Measurements from ENCODE around the gene DDAH1.

Gene DDAH1

GRCh38 chr1:85339656-85340399, 125.1 kb downstream of the DDAH1 start:
- H3K9ac ChIP-seq (ENCODE audit: low read length) = no peak overlapping the region
- peaks cover 4% of the 10 kb centered on the region for H3K36me3 ChIP-seq (ENCODE audit: control insufficient read depth, insufficient read depth, low read length, severe bottlenecking)
- no peaks in the 10 kb centered on the region for H3K9me3 ChIP-seq (ENCODE audit: control insufficient read depth, low read length)
- H3K4me3 ChIP-seq (ENCODE audit: low read length) = no peak overlapping the region
- DNase-seq (ENCODE audit: low read depth) = no peak
- peaks cover 51% of the 10 kb centered on the region for H3K4me1 ChIP-seq (ENCODE audit: control insufficient read depth, insufficient read depth, low read length)
- H3K27me3 ChIP-seq (replicated peaks; ENCODE audit: control insufficient read depth, insufficient read depth, low read length) = no peaks in the 10 kb centered on the region

GRCh38 chr1:85339089-85339488, 125.9 kb downstream of the DDAH1 start:
- Histone ChIP-seq H3K4me3 (ENCODE audit: low read length) (no peak overlapping the region), H3K36me3 (ENCODE audit: control insufficient read depth, insufficient read depth, low read length, severe bottlenecking) (peaks cover 9% of the 10 kb centered on the region)
- DNase-seq (ENCODE audit: low read depth) = no peak

GRCh38 chr1:85334962-85335361, 130.0 kb downstream of the DDAH1 start:
- Histone ChIP-seq H3K36me3 (ENCODE audit: control insufficient read depth, insufficient read depth, low read length, severe bottlenecking) (peaks cover 12% of the 10 kb centered on the region), H3K4me1 (ENCODE audit: control insufficient read depth, insufficient read depth, low read length) (peaks cover 36% of the 10 kb centered on the region), H3K27me3 (replicated peaks; ENCODE audit: control insufficient read depth, insufficient read depth, low read length) (no peaks in the 10 kb centered on the region), H3K9me3 (ENCODE audit: control insufficient read depth, low read length) (peaks cover 3% of the 10 kb centered on the region), H3K9ac (ENCODE audit: low read length) (no peak overlapping the region), H3K4me3 (ENCODE audit: low read length) (no peak overlapping the region)
- DNase-seq (ENCODE audit: low read depth) = no peak

More at GRCh38 chr1:85339089-85339488, 125.9 kb downstream of the DDAH1 start:
- Histone ChIP-seq H3K4me1 (ENCODE audit: control insufficient read depth, insufficient read depth, low read length) (peaks cover 49% of the 10 kb centered on the region), H3K9ac (ENCODE audit: low read length) (no peak overlapping the region), H3K9me3 (ENCODE audit: control insufficient read depth, low read length) (no peaks in the 10 kb centered on the region), H3K27me3 (replicated peaks; ENCODE audit: control insufficient read depth, insufficient read depth, low read length) (no peaks in the 10 kb centered on the region)

GRCh38 chr1:85333186-85333585, 131.8 kb downstream of the DDAH1 start:
- Histone ChIP-seq H3K9ac (ENCODE audit: low read length) (no peak overlapping the region), H3K27me3 (replicated peaks; ENCODE audit: control insufficient read depth, insufficient read depth, low read length) (no peaks in the 10 kb centered on the region), H3K36me3 (ENCODE audit: control insufficient read depth, insufficient read depth, low read length, severe bottlenecking) (peaks cover 12% of the 10 kb centered on the region), H3K4me1 (ENCODE audit: control insufficient read depth, insufficient read depth, low read length) (peaks cover 43% of the 10 kb centered on the region), H3K9me3 (ENCODE audit: control insufficient read depth, low read length) (peaks cover 3% of the 10 kb centered on the region), H3K4me3 (ENCODE audit: low read length) (no peak overlapping the region)
- DNase-seq (ENCODE audit: low read depth) = no peak

GRCh38 chr1:85332575-85332974, 132.4 kb downstream of the DDAH1 start:
- peaks cover 43% of the 10 kb centered on the region for H3K4me1 ChIP-seq (ENCODE audit: control insufficient read depth, insufficient read depth, low read length)
- DNase-seq (ENCODE audit: low read depth) = no peak
- no peaks in the 10 kb centered on the region for H3K27me3 ChIP-seq (replicated peaks; ENCODE audit: control insufficient read depth, insufficient read depth, low read length)
- H3K9me3 ChIP-seq (ENCODE audit: control insufficient read depth, low read length) = peaks cover 3% of the 10 kb centered on the region
- peak overlapping the region; percentile 27 for H3K9ac ChIP-seq (ENCODE audit: low read length)
- no peak overlapping the region for H3K4me3 ChIP-seq (ENCODE audit: low read length)
- H3K36me3 ChIP-seq (ENCODE audit: control insufficient read depth, insufficient read depth, low read length, severe bottlenecking) = peaks cover 12% of the 10 kb centered on the region

- H3K9me3 ChIP-seq (ENCODE audit: control insufficient read depth, low read length) = peaks cover 3% of the 10 kb centered on the region
- H3K36me3 ChIP-seq (ENCODE audit: control insufficient read depth, insufficient read depth, low read length, severe bottlenecking) = peaks cover 12% of the 10 kb centered on the region
- peaks cover 43% of the 10 kb centered on the region for H3K4me1 ChIP-seq (ENCODE audit: control insufficient read depth, insufficient read depth, low read length)
- DNase-seq (ENCODE audit: low read depth) = peak; percentile 82
- H3K4me3 ChIP-seq (ENCODE audit: low read length) = peak overlapping the region; percentile 47
- no peaks in the 10 kb centered on the region for H3K27me3 ChIP-seq (replicated peaks; ENCODE audit: control insufficient read depth, insufficient read depth, low read length)
- H3K9ac ChIP-seq (ENCODE audit: low read length) = peak overlapping the region; percentile 77
Measured at GRCh38 chr1:85330711-85331290, 134.2 kb downstream of the DDAH1 start.

- DNase-seq (ENCODE audit: low read depth) = peak; percentile 77
- peaks cover 3% of the 10 kb centered on the region for H3K9me3 ChIP-seq (ENCODE audit: control insufficient read depth, low read length)
- H3K36me3 ChIP-seq (ENCODE audit: control insufficient read depth, insufficient read depth, low read length, severe bottlenecking) = peaks cover 12% of the 10 kb centered on the region
- peak overlapping the region; percentile 47 for H3K4me3 ChIP-seq (ENCODE audit: low read length)
- peaks cover 43% of the 10 kb centered on the region for H3K4me1 ChIP-seq (ENCODE audit: control insufficient read depth, insufficient read depth, low read length)
- H3K27me3 ChIP-seq (replicated peaks; ENCODE audit: control insufficient read depth, insufficient read depth, low read length) = no peaks in the 10 kb centered on the region
- H3K9ac ChIP-seq (ENCODE audit: low read length) = peak overlapping the region; percentile 77
Measured at GRCh38 chr1:85330214-85330631, 134.7 kb downstream of the DDAH1 start.

GRCh38 chr1:85328713-85329397, 136.1 kb downstream of the DDAH1 start:
- peaks cover 2% of the 10 kb centered on the region for H3K9me3 ChIP-seq (ENCODE audit: control insufficient read depth, low read length)
- peaks cover 13% of the 10 kb centered on the region for H3K36me3 ChIP-seq (ENCODE audit: control insufficient read depth, insufficient read depth, low read length, severe bottlenecking)
- peak; percentile 86 for DNase-seq (ENCODE audit: low read depth)
- peaks cover 43% of the 10 kb centered on the region for H3K4me1 ChIP-seq (ENCODE audit: control insufficient read depth, insufficient read depth, low read length)
- peak overlapping the region; percentile 77 for H3K9ac ChIP-seq (ENCODE audit: low read length)
- H3K4me3 ChIP-seq (ENCODE audit: low read length) = peak overlapping the region; percentile 58
- H3K27me3 ChIP-seq (replicated peaks; ENCODE audit: control insufficient read depth, insufficient read depth, low read length) = no peaks in the 10 kb centered on the region

- H3K4me1 ChIP-seq (ENCODE audit: control insufficient read depth, insufficient read depth, low read length) = peaks cover 43% of the 10 kb centered on the region
- H3K4me3 ChIP-seq (ENCODE audit: low read length) = no peak overlapping the region
- peak overlapping the region; percentile 0 for H3K9ac ChIP-seq (ENCODE audit: low read length)
- no peaks in the 10 kb centered on the region for H3K27me3 ChIP-seq (replicated peaks; ENCODE audit: control insufficient read depth, insufficient read depth, low read length)
- no peak for DNase-seq (ENCODE audit: low read depth)
- H3K36me3 ChIP-seq (ENCODE audit: control insufficient read depth, insufficient read depth, low read length, severe bottlenecking) = peaks cover 17% of the 10 kb centered on the region
- no peaks in the 10 kb centered on the region for H3K9me3 ChIP-seq (ENCODE audit: control insufficient read depth, low read length)
Measured at GRCh38 chr1:85327759-85328158, 137.2 kb downstream of the DDAH1 start.

GRCh38 chr1:85326851-85327250, 138.1 kb downstream of the DDAH1 start:
- DNase-seq (ENCODE audit: low read depth) = no peak
- H3K4me3 ChIP-seq (ENCODE audit: low read length) = no peak overlapping the region
- peaks cover 23% of the 10 kb centered on the region for H3K36me3 ChIP-seq (ENCODE audit: control insufficient read depth, insufficient read depth, low read length, severe bottlenecking)
- no peaks in the 10 kb centered on the region for H3K9me3 ChIP-seq (ENCODE audit: control insufficient read depth, low read length)
- no peak overlapping the region for H3K9ac ChIP-seq (ENCODE audit: low read length)
- H3K4me1 ChIP-seq (ENCODE audit: control insufficient read depth, insufficient read depth, low read length) = peaks cover 41% of the 10 kb centered on the region
- no peaks in the 10 kb centered on the region for H3K27me3 ChIP-seq (replicated peaks; ENCODE audit: control insufficient read depth, insufficient read depth, low read length)

GRCh38 chr1:85326336-85326735, 138.6 kb downstream of the DDAH1 start:
- H3K9ac ChIP-seq (ENCODE audit: low read length) = no peak overlapping the region
- no peak overlapping the region for H3K4me3 ChIP-seq (ENCODE audit: low read length)
- no peak for DNase-seq (ENCODE audit: low read depth)
- no peaks in the 10 kb centered on the region for H3K27me3 ChIP-seq (replicated peaks; ENCODE audit: control insufficient read depth, insufficient read depth, low read length)
- H3K9me3 ChIP-seq (ENCODE audit: control insufficient read depth, low read length) = no peaks in the 10 kb centered on the region
- H3K36me3 ChIP-seq (ENCODE audit: control insufficient read depth, insufficient read depth, low read length, severe bottlenecking) = peaks cover 23% of the 10 kb centered on the region
- H3K4me1 ChIP-seq (ENCODE audit: control insufficient read depth, insufficient read depth, low read length) = peaks cover 38% of the 10 kb centered on the region

All from adipocyte (in vitro differentiated cells).